H4 (cell line): ENCODE measurements around the gene SYNDIG1. TPM values are rescaled to one million over a fixed set of nuclear protein-coding genes. Genes with fewer than 3 reads are reported as not detected.

Experiments
- DNase-seq: peaks from one replicate; pipeline ENCODE4 v3.0.0-alpha.2; 2015; ENCODE audit warnings: low spot score
- total RNA-seq: library from RNA; depleted of rRNA; stranded (reverse); fragments of >200 nt; shearing (Covaris generic); gene quantifications from 2 replicates; pipeline ENCODE4 v1.2.3, GENCODE V29; 2014

SYNDIG1 gene
- total RNA-seq, 1 experiment from 2014 or later: 0.77 TPM

GRCh38 chr20:24470746-24471582 lies 1.5 kb downstream of the SYNDIG1 start:
- DNase-seq: no peak

DNA sequence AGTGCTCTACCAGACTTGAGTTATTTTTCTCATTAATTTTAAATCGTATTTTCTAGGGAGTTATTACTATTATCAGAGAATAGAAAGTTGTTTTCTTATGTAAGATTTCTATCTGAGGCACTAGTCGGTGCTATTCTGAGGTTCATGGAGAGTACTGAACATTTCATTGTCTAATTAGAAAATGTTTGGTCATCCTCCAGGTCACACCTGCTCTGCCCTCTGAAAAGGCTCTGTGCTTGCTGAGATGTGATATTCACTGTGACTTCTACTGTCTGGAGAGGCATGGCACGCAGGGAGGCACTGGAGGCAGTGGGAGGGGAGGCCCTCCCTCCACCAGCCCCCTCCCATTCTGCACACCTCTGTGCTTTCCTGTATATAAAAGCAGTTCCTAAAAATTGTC lies 3.0 kb downstream of the SYNDIG1 start:
- no peak for DNase-seq

DNA sequence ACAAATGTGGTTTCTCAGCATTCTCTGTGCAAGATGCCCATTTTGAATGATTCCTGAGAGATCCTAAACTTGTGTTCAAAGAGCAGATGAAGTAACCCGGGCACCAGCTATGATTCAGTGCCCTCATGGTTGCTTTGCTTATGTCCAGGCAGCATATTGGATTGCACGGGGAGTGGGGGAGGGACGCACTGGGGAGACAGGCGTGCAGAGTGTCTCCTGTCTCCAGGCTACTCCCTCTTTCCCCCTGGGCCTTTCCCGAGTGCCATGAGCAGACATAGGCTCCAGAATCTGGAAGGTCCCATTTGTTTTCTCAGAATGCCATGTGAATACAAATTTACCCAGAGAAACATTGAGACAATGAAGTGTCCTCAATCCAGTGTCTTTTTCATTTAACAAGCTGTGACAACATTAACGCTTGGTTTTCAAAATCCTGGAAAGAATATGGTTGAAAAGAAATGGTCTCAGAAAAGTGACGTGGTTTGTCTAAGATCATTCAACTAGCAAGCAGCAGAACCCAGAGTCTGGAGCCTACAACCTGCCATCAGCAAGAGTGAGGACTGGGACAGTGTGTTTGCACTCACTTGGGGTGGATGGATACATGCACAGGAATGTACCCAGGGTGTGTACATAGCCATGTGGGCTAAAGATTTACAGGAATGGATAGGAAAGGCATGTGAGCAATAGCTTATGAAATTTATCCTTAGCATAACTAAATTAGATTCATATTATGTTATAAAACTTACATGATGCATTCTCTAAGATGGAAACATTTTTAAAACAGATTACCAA lies 4.2 kb downstream of the SYNDIG1 start:
- no peak for DNase-seq

DNA sequence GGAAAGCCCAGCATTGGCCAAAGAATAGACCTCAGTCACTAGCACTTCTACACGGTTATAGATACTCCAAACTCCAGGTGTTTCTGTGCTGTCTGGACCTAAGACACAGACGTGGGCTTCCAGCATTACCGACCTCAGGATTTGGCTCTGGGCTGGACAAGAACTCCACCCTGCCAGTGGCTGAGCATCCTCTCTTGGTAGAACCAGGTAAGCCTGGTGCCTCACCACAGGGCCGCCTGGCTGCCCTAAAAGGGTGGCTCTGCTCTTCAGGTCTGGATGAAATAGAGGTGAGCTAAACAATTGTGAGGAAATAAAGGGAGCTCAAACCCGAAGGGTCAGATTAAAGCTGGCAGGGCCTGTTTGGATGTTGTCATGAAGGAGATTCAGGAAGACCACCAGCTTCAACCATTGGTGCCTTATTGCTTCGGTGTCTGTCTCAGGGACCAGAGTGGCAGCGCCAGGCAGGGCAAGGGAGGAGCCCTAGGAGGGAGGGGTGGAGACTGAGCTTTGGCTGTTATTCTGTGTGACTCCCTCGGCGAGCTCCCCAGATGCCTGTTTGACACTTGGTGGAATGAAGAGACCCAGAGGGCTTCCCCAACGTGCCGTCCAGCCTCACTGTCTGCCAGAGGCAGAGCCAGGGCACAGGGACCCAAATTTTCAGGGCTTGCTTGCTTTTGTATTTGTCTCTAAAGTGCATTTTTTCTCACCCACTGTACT lies 8.6 kb downstream of the SYNDIG1 start:
- DNase-seq: no peak

DNA sequence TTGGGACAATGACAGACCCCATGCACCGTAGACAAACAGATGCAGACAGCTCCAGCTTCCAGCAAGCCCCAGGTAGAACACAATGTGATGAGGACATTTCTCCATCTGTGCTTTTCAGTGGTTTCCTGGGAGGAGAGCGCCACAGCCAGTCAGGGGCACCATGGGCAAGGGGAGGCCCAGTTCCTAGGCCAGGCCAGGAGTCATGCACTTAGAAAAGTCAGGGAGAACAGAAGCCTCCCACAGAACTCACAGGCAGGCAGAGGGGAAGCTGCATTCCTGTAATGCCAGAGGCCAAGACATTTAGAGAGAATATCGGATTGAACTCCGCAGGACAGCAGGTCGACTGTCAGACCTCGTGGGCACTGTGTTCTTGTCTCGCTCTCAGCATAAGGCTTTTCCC lies 9.2 kb downstream of the SYNDIG1 start:
- no peak for DNase-seq

- DNase-seq: no peak
Measured at GRCh38 chr20:24479106-24479505, 9.7 kb downstream of the SYNDIG1 start.

GRCh38 chr20:24479595-24479994 lies 10.2 kb downstream of the SYNDIG1 start:
- DNase-seq: no peak

- DNase-seq: no peak
Measured at GRCh38 chr20:24480509-24480908, 11.1 kb downstream of the SYNDIG1 start.

DNA sequence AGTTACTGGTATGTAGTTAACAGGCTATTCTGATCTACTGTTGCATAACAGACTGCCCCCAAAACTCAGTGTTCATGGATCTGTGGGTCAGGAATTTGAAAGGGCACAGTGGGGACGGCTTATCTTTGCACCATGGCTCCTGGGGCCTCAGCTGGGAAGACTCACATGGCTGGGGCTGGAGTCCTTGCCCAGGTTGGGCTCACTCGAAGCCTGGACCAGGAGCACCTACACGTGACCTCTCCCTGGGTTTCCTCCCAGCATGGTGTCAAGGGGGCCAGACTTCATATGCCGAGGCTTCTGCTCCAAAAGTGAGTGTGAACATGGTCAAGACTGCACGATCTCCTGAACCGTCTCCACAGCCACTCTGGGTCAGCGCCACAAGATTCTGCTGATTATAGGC lies 11.7 kb downstream of the SYNDIG1 start:
- DNase-seq: no peak

- DNase-seq: no peak
Measured at GRCh38 chr20:24483435-24484080, 14.1 kb downstream of the SYNDIG1 start.

- no peak for DNase-seq
Measured at GRCh38 chr20:24484081-24484450, 14.6 kb downstream of the SYNDIG1 start.

- DNase-seq: no peak
Measured at GRCh38 chr20:24485981-24486380, 16.6 kb downstream of the SYNDIG1 start.

DNA sequence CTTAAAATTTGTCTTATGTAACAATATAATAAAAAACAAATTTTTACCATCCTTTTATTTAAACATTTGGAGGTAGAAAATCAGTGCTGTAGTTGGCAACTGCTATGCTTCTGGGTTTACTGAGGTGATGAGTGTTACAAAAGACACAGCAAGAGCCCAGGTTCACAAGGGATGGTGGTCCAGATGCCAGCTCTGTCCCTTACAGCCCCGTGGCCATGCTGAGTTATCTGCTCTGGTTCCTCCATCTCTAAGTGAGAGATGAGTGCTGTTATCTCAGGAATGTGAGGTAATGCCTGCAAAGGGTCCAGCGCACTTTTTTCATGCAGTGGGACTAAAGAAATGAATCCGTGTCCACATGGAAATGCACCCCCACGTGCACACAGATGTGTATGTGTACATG lies 17.8 kb downstream of the SYNDIG1 start:
- no peak for DNase-seq

- no peak for DNase-seq
Measured at GRCh38 chr20:24487648-24488047, 18.2 kb downstream of the SYNDIG1 start.

DNA sequence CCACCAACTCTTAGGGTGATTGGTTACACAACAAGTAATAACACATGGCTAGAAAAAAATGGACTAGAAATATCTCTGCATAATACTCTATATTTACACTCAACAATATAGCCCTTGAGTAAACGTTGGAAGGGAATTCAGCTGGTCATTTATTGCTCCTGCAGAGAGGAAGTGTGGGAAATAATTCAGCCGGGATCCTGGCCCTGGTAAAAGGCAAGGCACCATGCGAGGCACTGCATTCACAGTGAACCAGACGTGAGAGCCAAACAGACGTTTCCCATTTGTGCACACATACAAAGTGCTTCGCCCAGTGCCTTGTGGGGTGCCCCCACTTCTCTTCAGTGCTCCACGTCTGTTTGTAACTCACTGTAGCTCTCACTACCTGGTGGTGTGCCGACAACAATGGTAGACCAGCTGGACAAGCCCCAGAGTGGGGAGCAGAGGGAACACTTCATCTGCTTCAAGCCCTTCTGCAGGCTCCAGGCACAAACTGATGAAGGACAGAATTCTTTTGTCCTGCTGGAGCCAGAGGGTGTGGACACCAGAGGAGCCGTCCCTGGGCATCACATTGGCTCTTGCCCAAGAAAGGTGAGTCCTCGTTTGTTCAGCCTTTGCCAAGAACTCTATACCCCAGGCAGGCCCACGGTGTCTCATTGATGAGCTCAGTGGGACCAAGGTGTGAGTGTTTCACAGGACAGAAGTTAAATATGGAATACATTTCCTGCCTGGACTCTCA lies 18.8 kb downstream of the SYNDIG1 start:
- DNase-seq: no peak

DNA sequence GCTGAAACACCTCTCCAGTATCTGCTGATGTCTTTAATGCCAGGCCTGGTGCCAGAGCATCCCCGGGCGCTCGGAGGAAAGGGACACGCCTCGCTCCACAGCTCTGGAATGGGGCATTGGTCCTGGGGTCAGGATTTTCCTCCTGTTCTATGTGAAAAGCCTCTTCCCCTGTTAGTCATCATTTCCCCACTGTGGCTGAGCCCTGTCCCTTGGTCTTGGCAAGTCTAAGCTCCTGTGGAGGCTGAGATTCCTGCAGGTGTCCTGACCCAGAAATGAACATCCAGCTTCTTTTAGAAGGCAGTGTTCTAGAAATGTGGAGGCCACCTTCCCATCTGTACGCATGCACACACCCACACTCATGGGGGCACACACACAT lies 19.4 kb downstream of the SYNDIG1 start:
- no peak for DNase-seq

DNA sequence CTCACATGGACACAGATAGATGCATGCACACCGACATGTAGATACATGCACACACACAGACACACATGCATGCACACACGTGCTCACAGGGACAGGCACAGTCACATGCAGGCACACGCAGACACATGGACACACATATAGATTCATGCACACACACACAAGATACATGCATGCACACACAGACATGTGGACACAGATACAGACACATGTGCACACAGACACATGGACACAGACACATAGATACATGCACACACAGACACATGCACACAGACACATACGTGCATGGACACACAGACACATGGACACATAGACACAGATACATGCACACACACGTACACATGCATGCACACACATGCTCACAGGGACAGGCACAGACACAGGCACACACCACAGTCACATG lies 19.8 kb downstream of the SYNDIG1 start:
- DNase-seq: no peak

DNA sequence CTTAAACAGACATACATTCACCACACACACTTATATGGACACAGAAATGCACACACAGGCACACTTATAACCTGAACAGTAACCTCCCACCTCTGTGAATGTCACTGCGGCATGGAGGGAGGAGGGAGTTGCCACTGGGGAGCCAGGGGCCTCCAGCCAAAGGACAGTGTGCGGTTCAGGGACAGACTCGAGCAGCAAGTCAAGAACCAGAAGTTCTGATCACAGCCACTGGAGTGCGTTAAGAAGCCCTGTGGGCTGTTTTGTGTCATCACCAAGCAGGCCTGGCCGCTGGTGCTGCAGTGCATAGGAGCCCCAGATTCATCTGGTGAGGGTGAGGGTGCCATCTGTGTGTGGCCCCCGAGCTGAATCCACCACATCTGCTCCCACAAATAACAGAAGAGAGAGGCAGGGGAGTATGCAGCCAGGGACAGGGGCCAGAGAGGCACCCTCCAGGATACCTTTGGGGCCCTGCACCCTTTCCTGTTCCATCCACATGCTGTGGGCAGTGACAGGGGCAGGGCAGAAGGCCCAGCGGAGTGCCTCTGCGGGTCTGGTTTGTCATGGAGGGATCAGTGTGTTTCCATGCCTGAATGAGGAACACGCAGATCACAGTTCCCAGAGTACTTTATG lies 20.3 kb downstream of the SYNDIG1 start:
- DNase-seq: no peak

GRCh38 chr20:24490598-24490997 lies 21.2 kb downstream of the SYNDIG1 start:
- DNase-seq: no peak

DNA sequence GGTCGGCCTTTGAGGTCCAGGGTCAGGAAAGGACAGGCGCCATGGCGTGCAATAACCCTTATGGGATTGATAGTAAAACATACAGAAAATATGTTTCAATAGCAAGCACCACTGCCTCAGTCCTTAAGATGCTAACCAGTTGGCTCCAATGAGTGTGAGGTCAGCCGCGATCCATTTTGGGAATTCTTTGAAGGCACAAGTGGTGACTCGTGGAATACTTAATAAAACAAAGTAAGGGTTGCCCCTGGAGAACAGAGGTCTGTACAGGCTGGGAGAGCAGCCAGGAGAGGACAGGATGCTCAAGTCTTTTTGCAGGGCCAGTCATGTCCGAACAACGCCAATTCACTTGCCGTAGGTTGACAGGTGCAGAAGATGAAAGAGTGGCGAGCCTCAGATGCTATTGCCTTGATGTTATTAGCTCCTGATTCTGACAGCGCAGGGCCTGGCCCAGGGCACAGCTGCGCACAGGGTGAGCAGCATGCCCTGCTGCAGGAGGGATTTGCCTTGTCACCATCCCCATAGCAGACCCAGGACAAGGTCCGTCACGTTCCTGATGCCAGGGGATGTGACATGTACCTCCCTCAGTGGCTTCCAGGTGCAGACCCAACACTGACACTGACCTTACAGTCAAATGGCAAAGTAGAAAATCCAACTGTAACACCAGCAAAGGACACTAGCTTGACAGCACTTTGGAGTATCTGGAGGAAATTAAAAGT lies 21.8 kb downstream of the SYNDIG1 start:
- no peak for DNase-seq
